ENCODE measurements around the gene RNF26.

The RNF26 gene

GRCh38 chr11:119355091-119355843, 20.9 kb downstream of the RNF26 start:
- DNase-seq, result no peak

DNA sequence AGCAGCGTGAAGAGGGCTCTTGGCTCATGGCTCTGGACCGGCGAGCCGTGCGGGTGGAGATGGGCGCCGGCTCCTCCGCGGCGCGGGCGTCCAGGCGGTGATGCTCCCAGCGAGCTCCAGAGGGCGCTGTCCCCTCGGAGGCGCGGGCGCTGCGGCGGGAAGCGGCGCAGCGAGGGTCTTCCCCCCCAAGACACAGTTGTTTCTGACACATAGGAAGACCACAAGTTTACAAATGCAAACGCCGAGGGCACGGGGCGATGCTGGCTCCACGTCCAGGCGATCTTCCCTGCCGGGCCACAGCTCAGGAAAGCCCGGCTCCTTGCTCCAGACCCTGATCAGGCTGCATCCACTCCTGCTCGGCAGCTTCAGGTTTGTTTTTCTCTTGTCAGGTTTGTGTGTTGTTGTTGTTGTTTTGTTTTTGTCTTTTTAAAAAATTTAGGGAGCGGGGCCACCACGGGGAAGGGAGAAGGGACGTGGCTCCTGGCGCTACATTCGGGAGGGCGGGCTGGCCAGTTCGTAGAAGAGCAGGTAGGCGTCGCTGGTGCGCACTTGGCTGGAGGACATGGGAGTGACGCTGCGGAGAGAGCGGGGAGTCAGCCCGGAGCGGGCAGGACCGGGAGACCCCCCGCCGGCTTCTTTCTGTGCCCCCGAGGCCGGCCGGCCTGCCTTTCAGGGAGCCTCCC, 22.2 kb downstream of the RNF26 start:
- peak; percentile 97 for DNase-seq

DNA sequence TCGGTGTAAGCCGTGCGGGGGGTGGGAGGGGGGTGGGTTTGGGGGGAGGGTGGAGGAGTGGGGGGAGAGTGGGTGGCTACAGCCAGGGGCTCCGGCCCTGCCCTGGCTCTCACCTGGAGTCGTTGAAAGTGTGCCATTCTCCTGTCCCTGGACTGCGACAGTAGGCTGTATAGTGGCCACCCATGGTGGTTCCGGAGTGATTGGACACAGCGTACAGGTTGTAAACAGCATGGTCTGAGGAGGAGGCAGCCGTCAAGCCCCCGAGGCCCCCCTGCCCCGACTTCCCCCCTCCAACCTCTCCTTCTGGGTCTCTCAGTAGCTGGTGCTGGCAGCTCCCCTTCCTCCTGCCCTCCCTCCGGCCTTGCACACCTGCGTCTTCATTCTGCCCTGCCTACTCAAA, 22.7 kb downstream of the RNF26 start:
- DNase-seq, result no peak

GRCh38 chr11:119359365-119360214, 25.3 kb downstream of the RNF26 start:
- DNase-seq, result no peak

DNA sequence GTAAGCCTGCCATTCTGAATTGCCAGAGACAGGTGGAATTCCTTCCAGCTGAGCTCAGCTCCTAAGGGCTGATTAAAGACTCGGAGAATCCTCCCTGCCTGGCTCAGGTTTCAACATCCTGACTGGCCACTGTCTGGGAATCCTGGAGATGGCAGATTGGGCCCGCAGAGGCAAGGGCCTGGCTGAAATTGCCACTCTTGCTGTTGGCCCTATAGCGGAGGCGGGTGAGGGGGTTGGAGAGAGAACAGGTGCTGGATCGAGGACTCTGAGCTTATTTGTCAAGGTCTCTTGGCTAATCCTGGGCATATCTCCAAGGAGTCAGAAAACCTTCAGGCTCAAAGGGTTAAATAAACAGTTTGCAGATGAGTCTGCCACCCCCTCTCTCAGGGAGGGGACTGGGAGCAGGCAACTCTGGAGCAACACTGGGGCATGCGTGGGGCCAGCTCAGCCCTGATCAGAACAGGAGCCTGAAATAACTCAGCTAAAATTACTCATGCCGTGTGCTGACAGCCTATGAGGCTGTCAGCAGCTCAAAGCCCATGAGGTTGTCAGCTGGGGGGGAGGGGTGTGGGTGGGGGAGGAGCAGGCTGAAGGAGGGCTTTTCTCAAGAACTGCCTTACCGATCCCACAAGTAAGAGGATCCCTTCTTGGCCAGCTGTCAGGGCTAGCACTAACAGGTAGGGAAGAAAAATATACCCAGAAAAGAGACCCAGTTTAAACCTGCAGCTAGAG, 26.9 kb downstream of the RNF26 start:
- DNase-seq, result peak; percentile 75

GRCh38 chr11:119361941-119362725, 27.8 kb downstream of the RNF26 start:
- peak; percentile 42 for DNase-seq

GRCh38 chr11:119362741-119363080, 28.4 kb downstream of the RNF26 start:
- DNase-seq, result no peak

GRCh38 chr11:119363081-119363850, 28.9 kb downstream of the RNF26 start:
- no peak for DNase-seq

DNA sequence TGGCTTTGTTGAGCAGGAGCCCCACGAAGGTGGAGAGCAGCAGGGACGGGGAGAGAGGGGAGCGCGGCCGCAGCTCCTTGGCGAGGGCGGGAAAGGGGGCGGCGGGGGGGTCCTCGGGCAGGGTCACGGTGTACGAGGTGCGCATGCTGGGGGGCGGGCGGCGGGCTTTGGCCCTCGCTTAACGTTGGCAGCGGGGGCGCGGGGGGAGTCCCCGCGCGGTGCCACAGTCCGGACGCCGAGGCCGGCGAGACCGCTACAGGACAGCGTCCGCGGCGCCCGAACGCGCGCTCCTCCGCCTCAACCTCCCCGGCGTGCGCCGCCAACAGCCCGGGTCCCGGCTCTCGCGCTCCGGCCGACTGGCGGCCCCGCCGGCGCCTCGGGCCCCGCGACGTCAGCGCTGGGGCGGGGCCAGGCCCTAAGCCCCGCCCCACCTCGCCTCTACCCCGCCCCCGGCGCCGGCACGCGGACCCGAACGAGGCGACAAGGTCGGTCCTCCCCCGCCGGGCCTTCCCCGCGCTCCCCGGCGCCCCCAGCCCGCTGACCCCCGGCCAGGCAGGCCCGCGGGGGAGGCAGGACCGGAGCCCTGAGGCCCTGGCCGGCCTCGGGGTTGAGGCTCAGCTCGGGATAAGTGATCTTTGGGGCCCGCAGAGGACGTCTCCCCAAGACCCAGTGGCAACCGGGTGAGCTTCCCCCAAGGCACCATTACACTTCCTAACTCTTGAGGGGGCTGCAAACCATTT, 29.7 kb downstream of the RNF26 start:
- peak; percentile 82 for DNase-seq

- no peak for DNase-seq
These were observed 30.8 kb downstream of the RNF26 start for GRCh38 chr11:119365071-119365591.

DNA sequence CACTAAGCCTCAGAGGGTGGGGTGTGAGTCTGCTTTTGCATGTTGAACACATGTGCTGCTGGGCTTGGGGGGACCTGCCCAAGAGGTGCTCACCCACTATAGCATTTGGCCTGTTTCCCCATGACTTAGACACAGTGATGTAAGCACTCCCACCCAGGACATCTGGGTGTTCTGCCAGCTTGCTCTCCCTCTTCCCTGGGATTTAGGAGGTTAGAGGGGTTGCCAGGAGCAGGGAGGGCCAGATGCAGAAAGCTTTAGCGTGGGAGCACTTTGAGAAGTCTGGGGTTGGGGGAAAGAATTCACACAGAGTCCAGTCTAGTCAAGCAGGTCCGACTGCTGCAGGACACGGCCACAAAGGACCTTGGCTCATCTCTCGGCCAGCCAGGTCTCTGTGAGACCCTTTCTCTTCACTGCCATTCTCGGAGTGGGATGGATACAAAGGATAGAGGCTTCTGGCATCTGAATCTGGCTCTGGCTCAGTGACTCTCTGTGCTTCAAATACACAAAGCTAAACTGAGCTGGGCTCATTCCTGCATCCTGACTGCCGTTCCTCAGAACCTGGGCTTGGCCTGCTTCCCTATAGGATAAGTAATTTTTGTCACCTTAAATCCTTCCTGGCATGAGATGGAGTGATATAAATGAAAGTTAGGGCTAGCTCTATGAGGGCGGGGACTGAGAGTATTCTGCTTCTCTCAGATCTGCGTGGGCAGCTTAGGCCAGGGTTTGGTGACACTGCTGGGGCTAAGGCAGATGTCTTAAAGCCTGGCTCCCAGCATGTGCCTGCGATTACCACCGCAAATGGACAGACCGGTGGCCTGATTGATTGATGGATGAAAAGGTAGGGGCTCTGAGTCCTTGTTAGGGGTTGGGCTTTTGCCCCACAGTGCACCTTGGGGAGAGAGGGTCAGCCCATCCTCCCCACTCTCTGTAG, 32.6 kb downstream of the RNF26 start:
- DNase-seq, result no peak

DNA sequence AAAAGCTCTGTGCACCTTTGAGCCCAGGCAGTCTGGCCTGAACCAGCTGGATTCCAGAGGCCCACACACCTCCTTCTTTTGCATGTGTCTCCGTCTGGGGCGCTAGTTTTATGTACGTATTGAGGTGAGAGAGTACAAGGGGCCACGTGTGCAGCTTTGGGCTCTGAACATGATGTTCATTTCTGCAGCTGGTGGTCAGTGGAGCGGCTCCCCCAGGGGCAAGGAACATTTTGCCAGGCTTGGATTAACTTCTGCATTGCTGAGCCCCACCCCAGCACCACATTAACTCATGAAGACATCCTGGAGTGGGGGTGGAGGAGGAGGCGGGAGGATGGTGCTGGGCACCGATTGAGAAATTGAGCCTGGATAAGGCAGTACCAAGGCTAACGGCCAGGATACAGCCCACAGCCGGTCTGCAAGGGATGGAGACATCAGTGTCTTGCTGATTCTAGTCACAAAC, 33.4 kb downstream of the RNF26 start:
- no peak for DNase-seq

DNA sequence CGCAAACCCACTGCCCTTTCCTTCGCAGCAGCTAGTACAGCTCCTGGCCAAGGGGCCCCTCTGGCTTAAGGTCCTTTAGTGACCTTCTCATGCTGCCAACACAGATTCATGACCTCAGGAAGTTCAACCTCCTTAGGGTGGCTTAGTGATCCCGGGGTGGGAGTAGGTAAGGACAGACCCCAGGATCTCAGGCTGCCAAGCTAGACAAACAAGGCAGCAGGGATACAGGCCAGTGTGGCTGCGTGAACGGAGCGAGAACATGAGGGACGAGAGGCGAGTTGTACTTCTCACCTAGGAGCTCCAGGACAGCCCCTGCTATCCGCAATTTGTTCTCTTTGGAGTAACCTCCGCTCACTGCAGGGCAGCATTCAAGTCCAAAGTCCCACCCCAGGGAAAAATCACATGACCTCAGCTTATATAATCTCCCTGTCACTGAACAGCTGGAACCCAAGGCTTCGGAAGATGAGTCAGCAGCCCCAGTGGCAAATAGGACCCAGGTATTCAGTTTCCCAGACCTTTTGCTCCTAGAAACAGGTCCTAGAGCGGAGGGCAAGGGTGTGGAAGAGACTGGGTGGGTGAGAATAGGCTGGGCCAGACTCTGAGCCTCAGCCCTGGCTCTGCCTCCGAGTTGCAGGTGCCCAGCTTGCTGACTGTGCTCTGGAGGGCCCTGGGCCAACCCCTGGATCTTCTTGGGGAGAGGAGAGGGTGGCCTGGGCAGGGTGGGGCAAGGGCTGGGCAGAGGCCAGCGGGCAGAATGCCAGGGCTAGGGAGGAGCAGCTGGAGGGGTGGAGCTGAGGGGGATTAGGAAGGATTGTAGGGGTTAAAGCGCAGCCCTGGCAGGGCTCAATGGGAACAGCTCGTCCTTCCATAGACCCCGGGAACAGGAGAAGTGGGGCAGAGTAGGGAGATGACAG, 34.1 kb downstream of the RNF26 start:
- peak; percentile 63 for DNase-seq

DNA sequence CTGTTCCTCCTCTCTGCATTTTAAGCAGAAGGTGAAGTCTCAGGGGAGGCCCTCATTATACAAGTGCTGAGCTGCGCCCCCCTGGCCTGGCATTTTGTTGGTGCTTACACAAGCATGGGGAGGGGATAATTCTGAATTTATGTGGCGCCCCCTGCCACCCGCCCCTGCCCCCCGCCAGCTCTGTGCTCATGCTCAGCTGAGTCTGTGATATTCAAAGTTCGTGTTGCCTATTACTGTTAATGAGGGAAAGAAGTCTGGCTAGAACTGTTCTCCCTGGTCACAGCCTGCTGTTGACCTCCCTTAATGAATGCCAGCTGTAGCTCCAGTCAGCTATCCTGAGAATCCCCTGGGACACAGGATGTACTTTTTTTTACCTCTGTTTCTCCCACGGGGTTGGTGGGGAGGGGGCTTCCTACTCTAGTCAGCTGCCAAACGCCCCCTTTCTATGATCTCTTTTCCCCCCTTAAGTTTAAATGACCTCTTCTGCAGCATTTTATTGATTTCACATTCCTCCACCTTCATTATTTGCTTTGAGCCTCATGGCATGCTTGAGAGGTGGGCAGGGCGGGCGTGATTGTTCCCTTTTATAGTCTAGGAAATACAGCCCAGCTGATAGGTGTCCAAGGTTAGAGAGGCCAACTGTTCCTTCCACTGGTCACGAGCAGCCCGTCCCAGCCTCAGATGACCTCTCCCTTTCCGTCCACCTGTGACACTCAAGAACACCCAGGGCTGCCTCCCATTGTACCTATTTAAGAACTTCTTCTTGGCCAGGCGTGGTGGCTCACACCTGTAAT, 35.0 kb downstream of the RNF26 start:
- peak; percentile 69 for DNase-seq

GRCh38 chr11:119370486-119371046, 36.2 kb downstream of the RNF26 start:
- DNase-seq, result no peak

- no peak for DNase-seq
These were observed 36.8 kb downstream of the RNF26 start for GRCh38 chr11:119371067-119371601.

Data from eye (tissue), 1 donor.